Hematopoietic multipotent progenitor cell treated with erythropoietin and hydrocortisone succinate and interleukin-3 and kit ligand, for 6 days (in vitro differentiated cells): Measurements from ENCODE around the gene FAAH2.
"Not testable (repeated sequence)": the region's sequence is repeated elsewhere in the genome, so short reads cannot be mapped to it uniquely, and the experiment has no call there.

Source experiments
- DNase-seq: peaks from one replicate; pipeline ENCODE4 v3.0.0-alpha.2; 2015

Gene FAAH2

DNA sequence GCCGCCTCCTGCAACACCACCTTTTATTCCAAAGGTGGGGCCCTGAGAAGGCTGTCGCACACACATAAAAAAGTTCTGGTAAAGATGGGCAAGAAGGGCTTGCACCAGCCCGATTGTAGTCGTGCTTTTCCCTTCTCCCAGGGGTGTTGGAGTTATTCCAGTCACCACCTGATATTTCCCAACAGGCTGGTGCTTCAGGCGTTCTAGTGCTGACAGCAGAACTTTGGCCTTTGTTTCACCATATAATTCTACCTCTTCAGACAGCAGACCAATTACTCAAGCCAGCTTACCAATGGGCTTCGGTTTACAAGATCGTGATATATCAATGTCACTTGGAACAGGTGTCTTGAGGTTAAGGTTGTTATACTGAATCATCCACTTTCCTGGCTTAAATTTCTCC lies 107.7 kb downstream of the FAAH2 start:
- not testable (repeated sequence) for DNase-seq

DNA sequence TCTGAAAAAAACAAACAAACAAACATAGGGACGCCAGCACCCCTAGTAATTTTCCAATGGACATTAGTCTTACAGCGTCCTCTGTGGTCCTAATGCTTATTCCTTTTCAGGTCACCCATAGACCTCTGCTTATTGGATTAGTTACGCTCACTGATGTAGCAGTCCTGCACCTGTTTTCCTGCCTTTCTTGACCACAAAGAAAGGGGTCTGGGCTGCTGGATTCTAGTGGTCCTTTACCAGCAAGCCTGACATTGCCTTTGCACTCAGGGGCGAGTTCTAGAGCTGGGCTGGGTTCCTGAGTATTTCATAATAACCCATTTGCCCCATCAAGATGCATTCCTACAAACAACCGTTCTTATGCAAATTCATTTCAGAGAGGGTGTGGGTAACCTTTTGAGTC lies 116.7 kb downstream of the FAAH2 start:
- DNase-seq: not testable (repeated sequence)

DNA sequence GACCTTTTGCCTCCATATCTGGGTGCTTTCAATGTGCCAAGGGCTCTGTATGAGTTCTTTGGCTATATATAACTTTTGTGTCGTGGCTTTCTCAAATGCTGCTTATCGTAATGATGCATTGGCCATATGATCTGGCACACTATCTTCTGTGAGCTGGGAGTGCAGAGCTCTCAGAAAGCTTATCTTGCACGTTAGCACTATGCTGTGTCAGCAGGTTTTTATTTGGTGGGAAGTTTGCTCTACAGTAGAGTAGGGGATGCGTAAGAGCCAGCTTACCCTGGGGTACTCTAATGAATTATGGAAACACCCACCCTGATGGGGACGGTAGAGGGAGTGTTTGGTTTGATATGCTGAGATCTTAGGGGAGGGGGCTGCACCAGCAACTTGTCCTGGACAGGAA lies 119.6 kb downstream of the FAAH2 start:
- peak; percentile 0 for DNase-seq

DNA sequence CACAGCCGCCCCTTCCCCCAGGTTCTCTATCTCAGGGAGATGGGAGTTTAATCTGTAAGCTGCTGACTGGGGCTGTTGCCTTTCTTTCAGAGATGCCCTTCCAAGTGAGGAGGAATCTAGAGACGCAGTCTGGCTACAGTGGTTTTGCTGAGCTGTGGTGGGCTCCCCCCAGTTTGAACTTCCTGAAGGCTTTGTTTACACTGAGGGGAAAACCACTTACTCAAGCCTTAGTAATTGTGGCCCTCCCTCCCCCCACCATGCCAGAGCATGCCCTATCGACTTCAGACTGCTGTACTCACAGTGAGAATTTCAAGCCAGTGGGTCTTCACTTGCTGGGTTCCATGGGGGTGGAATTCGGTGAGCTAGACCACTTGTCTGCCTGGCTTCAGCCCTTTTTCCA lies 131.3 kb downstream of the FAAH2 start:
- DNase-seq: no peak

DNA sequence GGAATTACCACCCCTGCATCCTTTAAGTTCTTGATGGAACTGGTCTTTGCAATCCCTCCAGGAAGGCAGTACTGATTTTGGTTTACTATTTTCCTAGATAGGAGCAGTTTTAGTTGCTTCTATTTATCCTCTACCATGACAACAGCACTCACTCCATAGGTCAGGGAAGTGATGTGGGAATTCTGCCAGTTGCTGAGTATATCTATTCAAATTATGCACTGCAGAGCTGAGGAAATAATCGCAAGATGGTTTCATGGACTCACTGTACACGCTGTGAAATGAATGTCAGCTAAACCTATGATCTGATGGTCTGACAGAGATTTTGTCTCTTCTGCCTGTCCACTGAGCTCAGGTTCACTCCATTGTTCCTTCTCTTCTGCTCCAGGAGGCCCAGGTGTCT lies 135.8 kb downstream of the FAAH2 start:
- no peak for DNase-seq

DNA sequence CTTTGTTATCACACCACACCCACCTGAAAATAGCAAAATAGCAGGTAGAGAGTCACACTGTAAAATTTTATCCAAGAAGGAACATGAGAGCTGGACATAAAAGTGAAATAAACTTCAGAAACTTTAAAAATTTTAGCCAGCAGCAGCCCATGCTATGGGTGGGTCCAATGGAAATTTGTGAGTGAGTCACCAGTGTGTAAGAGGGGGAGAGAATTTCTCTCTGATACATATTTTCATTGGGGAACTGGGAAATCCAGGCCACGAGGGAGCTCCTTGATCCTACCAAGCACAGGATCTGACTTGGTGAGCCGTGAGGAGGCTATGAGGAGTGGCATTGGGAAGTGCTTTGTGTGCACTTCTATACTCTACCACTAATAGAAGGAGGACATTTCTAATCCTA lies 136.3 kb downstream of the FAAH2 start:
- DNase-seq: no peak

DNA sequence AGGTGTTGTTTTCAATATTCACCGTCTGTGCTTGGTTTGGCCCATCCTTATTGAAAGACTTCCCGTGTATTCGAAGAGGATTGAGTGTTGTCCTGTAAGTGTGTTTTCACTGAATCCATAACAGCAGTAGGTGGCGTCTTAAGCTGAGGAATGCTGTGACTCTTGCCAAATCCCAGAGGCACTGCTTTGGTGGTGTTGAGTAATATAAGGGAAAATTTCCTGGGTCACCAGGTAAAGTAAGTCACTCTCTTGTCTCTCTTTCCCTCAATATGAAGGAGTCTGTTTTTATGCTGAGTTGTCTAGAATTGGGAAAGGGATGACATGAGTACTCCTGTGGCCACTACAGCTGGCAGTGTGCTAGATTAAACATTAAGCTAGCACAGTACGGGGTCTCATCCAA lies 158.6 kb downstream of the FAAH2 start:
- no peak for DNase-seq

DNA sequence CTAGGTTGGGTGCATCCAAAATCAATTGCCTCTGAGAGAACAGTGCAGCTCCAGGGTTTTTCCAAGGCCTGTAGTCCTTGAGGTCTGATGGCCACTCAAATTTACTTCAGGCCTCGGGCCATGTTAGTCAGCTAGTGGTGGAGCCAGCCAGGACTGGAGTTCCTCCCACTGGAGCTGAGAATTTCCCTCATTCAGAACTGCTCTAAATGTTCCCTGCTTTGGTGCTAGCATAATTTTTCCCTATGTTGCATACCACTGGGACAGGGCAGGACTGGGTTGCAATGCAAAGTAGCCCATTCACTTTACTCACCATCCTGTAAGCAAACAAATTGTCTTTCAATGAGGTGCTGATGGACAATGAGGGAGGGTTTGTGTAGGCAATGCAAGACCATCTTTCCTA lies 159.3 kb downstream of the FAAH2 start:
- no peak for DNase-seq

DNA sequence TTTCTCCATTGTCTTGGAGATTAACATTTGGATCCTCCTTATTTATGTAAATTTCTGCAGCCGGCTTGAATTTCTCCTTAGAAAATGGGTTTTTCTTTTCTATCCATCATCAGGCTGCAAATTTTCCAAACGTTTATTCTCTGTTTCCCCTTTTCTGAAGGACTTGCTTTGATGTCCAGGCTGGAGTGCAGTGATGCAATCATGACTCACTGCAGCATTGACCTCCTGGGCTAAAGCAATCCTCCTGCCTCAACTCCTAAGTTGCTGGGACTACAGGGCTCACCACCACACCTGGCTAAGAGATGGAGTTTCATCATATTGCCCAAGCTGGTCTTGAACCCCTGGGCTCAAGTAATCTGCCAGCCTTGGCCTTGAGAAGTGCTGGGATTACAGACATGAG lies 161.3 kb downstream of the FAAH2 start:
- DNase-seq: no peak

DNA sequence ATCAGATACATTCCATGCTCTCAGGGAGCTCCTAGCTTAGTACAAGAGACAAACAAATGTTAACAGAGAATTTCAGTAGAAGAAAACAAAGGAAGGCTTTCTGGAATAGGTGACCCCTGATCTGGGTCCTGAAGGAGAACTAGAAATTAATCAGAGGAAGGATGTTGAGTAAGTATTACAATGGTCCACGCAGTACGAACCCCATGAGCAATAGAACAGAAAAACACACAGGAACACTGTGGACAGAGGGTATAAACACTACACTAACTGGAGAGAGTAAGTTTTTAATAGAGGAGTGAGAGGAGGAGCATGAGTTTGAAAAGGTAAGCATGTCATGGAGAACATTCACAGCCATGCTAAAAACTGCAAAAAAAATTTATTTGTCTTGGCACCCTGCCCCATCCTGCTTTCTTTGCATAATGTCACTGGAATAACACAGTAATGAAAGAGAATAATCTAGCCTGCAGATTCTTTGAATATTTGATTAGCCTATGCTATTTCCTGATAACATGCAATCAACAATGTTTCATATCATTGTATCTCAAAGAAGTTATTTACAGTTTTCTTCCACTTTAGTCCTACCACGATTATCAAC lies 165.0 kb downstream of the FAAH2 start:
- no peak for DNase-seq

DNA sequence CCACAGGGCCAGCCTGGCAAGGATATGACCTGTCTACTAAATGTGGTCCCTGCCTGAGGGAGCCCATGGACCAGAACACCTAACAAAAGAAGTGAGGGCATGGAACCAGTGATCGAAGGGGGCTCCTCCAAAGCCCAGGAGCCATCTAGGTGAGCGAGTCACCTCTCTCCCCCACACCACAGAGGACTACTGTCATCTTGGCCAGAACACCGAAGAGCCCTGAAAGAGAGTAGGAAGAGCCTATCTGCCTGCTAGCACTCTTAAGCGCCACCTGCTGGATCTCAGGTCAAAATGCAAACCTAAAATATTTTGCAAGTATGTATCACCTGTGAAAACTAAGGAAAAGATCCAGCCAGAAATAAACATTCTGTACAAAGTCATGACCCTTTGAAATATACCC lies 167.4 kb downstream of the FAAH2 start:
- peak; percentile 43 for DNase-seq

DNA sequence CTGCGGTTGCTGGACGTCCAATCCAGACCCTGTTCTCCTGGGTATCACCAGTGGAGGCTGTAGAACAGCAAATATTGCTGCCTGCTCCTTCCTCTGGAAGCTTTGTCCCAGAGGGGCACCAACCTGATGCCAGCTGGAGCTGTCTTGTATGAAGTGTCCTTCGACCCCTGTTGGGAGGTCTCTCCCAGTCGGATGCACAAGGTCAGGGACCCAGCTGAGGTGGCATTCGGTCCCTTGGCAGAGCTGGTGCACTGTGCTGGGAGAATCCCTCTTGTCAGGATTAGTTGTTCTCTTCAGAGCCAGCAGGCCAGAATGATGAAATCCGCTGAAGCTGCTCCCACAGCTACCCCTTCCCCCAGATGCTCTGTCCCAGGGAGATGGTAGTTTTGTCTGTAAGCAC lies 195.0 kb downstream of the FAAH2 start:
- no peak for DNase-seq

DNA sequence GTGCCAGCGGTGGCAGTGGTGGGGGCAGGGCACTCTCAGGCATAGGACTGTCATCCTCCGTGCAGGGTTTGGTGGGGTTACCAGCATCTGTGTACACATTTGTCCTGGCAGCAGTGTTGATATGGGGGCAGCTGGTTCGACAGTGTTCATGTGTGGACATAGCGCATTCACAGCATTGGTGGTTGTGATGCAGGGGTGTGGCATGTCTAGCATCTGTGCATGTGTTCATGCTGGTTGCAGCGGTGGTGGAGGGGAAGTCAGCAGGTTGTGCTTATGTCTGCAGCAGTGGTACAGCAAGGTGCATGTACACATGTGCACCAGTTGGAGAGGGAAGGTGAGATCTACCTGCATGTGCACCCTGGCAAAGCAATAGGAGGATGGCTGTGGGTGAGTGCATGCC lies 230.0 kb downstream of the FAAH2 start:
- no peak for DNase-seq

DNA sequence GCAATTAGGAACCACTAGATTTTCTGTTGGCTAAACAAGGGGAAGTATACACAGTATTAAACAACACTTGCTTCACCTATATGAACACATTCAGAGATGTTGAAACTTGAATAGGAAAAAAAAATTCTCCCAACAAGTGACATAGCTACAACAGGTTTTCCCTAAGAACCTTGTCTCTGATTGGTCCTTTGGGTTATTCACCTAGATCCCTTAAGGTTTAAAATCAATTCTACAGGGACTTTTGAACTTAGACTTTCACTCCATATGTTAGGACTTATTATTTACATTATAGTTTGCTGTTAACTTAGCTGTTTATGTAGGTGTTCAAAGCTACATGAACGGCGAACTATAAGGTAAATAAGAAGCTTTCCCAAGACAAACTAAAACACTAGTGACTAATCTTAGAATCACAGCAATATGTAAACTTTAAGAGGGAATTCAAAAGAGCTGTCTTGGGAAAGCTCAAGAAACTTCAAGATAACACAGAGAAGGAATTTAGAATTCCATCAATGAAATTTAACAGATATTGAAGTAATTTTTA lies 233.1 kb downstream of the FAAH2 start:
- no peak for DNase-seq

DNA sequence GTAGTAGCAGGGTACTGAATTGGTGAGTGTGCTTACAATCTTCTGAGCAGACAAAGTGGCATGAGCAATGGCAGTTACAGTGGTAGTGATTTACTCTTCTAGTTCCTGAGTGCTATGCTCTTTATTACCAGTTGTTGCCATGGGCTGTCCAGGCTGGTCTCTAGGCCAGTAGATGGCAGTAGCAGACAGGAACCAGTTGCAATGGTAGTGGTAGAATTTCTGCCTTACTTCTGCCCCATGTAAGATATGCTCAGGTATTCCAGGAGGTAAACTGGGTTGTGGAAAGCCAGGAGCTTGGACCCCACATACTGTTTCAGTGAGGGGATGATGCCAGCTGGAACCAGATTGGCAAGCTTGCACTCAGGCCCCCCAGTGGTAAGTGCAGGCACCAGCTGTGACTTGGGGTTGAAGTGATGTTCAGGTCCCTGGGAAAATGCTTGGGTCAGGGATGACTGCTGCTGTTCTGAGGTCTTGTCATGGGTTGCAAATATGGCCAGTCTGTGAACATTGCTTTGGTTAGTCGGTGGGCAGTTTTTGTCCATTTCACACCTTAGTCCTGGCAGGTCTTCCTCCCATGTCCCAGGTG lies 242.3 kb downstream of the FAAH2 start:
- DNase-seq: peak; percentile 7
